Nephron (organoid): Measurements from ENCODE around the gene CLRN1.
A peak's percentile ranks its signal among the peaks of the same experiment; 100 is the strongest.

ENCODE experiments used
- H3K27ac Mint-ChIP-seq, 3 experiments: 2 replicates each; pipeline ENCODE4 v1.8.0; 2020; ENCODE audit warnings: mixed read lengths in 3 of 3, mild to moderate bottlenecking in 2 of 3, moderate library complexity in 1 of 3
- H3K27me3 Mint-ChIP-seq: 2 replicates; pipeline ENCODE4 v1.8.0; 2021; ENCODE audit warnings: low read depth, mild to moderate bottlenecking, moderate library complexity, mixed read lengths
- H3K36me3 Mint-ChIP-seq: 2 replicates; pipeline ENCODE4 v1.8.0; 2020; ENCODE audit warnings: low read depth, mixed read lengths
- H3K4me1 Mint-ChIP-seq: 2 replicates; pipeline ENCODE4 v1.8.0; 2020; ENCODE audit warnings: mixed read lengths
- H3K4me3 Mint-ChIP-seq, 3 experiments: 2 replicates each; pipeline ENCODE4 v1.8.0; 2020; ENCODE audit warnings: mild to moderate bottlenecking in 3 of 3, mixed read lengths in 3 of 3, moderate library complexity in 2 of 3
- H3K9me3 Mint-ChIP-seq: 2 replicates; pipeline ENCODE4 v1.8.0; 2020; ENCODE audit warnings: mixed read lengths
- CTCF ChIP-seq, 3 experiments: fragments of 200-600 bp; sonication (generic); IDR thresholded peaks; one replicate each; pipeline ENCODE4 v1.5.0; 2021; ENCODE audit warnings: antibody characterized with exemption in 3 of 3; ENCODE audit not compliant: unreplicated experiment in 3 of 3

CLRN1 gene

GRCh38 chr3:150913133-150913922, 59.2 kb downstream of the CLRN1 start:
- Mint-ChIP-seq H3K27ac (peak overlapping the region in 1 of 3 experiments; percentile 33), H3K9me3 (no peaks in the 10 kb centered on the region), H3K4me3 (no peak overlapping the region), H3K27me3 (peaks cover under 1% of the 10 kb centered on the region), H3K4me1 (peaks cover 29% of the 10 kb centered on the region), H3K36me3 (no peaks in the 10 kb centered on the region)
- TF ChIP-seq CTCF (IDR thresholded peaks at IDR 0.05; ENCODE audit: unreplicated experiment in 3 of 3) = no peak

GRCh38 chr3:150912501-150912900, 60.0 kb downstream of the CLRN1 start:
- TF ChIP-seq CTCF (IDR thresholded peaks at IDR 0.05; ENCODE audit: unreplicated experiment in 3 of 3) = no peak
- Mint-ChIP-seq H3K27ac (peak overlapping the region in 2 of 3 experiments; percentile 33 to 48), H3K4me3 (no peak overlapping the region), H3K9me3 (no peaks in the 10 kb centered on the region), H3K36me3 (no peaks in the 10 kb centered on the region), H3K4me1 (peaks cover 29% of the 10 kb centered on the region), H3K27me3 (peaks cover 4% of the 10 kb centered on the region)

GRCh38 chr3:150911771-150912170, 60.8 kb downstream of the CLRN1 start:
- Mint-ChIP-seq H3K27me3 (peaks cover 4% of the 10 kb centered on the region), H3K4me3 (no peak overlapping the region), H3K36me3 (no peaks in the 10 kb centered on the region), H3K27ac (peak overlapping the region in 1 of 3 experiments; percentile 6), H3K9me3 (no peaks in the 10 kb centered on the region), H3K4me1 (peaks cover 29% of the 10 kb centered on the region)
- TF ChIP-seq CTCF (IDR thresholded peaks at IDR 0.05; ENCODE audit: unreplicated experiment in 3 of 3) = no peak

- Mint-ChIP-seq H3K4me3 (no peak overlapping the region), H3K27me3 (peaks cover 7% of the 10 kb centered on the region), H3K4me1 (peaks cover 10% of the 10 kb centered on the region), H3K36me3 (no peaks in the 10 kb centered on the region), H3K9me3 (no peaks in the 10 kb centered on the region), H3K27ac (peak overlapping the region in 1 of 3 experiments; percentile 91)
- TF ChIP-seq CTCF (IDR thresholded peaks at IDR 0.05; ENCODE audit: unreplicated experiment in 3 of 3) = no peak
These were observed 66.1 kb downstream of the CLRN1 start for GRCh38 chr3:150906461-150906860.

GRCh38 chr3:150905746-150906145, 66.8 kb downstream of the CLRN1 start:
- H3K9me3 Mint-ChIP-seq = no peaks in the 10 kb centered on the region
- no peak for TF ChIP-seq CTCF (IDR thresholded peaks at IDR 0.05; ENCODE audit: unreplicated experiment in 3 of 3)
- peak overlapping the region in 1 of 3 experiments; percentile 91 for H3K27ac Mint-ChIP-seq
- H3K4me1 Mint-ChIP-seq = peaks cover 3% of the 10 kb centered on the region
- H3K4me3 Mint-ChIP-seq = no peak overlapping the region
- H3K36me3 Mint-ChIP-seq = no peaks in the 10 kb centered on the region
- H3K27me3 Mint-ChIP-seq = peaks cover 7% of the 10 kb centered on the region

- Mint-ChIP-seq H3K27me3 (peaks cover 7% of the 10 kb centered on the region), H3K36me3 (no peaks in the 10 kb centered on the region), H3K4me3 (no peak within 1 kb of the TSS), H3K27ac (peak within 1 kb of the TSS in 1 of 3 experiments; percentile 91), H3K4me1 (no peaks in the 10 kb centered on the region), H3K9me3 (no peaks in the 10 kb centered on the region)
- TF ChIP-seq CTCF (IDR thresholded peaks at IDR 0.05; ENCODE audit: unreplicated experiment in 3 of 3) = no peak
These were observed 67.2 kb downstream of the CLRN1 start, which contains the start of gene MINDY4B for GRCh38 chr3:150905339-150905738. Gene MINDY4B, minus strand, starts transcription at chr3:150905439. Its CDS starts 0 bp downstream, at chr3:150905439.
